Parathyroid adenoma (tissue), 2 donors: Measurements from ENCODE around the gene PCDHGA8.
"Not testable (repeated sequence)": the region's sequence is repeated elsewhere in the genome, so short reads cannot be mapped to it uniquely, and the experiment has no call there.

Experiments used
- H2AFZ ChIP-seq: fragments of 300-600 bp; sonication (generic); one replicate; pipeline ENCODE4 v1.7.0; 2017; ENCODE audit warnings: antibody characterized with exemption, mild to moderate bottlenecking
- H3K27ac ChIP-seq: fragments of 300-600 bp; sonication (generic); one replicate; pipeline ENCODE4 v1.7.0; 2017
- H3K27me3 ChIP-seq: fragments of 300-600 bp; sonication (generic); one replicate; pipeline ENCODE4 v1.7.0; 2017; ENCODE audit warnings: low read length; ENCODE audit not compliant: control insufficient read depth, insufficient read depth
- H3K36me3 ChIP-seq: fragments of 300-600 bp; sonication (generic); one replicate; pipeline ENCODE4 v1.7.0; 2017; ENCODE audit warnings: low read length; ENCODE audit not compliant: control insufficient read depth, insufficient read depth
- H3K4me1 ChIP-seq: fragments of 300-600 bp; sonication (generic); one replicate; pipeline ENCODE4 v1.7.0; 2017; ENCODE audit warnings: control low read depth
- H3K4me2 ChIP-seq: fragments of 300-600 bp; sonication (generic); one replicate; pipeline ENCODE4 v1.7.0; 2017; ENCODE audit warnings: low read length
- H3K4me3 ChIP-seq: fragments of 300-600 bp; sonication (generic); one replicate; pipeline ENCODE4 v1.7.0; 2017; ENCODE audit warnings: low read depth, low read length
- H3K79me2 ChIP-seq: fragments of 300-600 bp; sonication (generic); one replicate; pipeline ENCODE4 v1.7.0; 2017; ENCODE audit warnings: control low read depth
- H3K9ac ChIP-seq: fragments of 300-600 bp; sonication (generic); one replicate; pipeline ENCODE4 v1.7.0; 2017; ENCODE audit warnings: mild to moderate bottlenecking
- H3K9me3 ChIP-seq: fragments of 300-600 bp; sonication (generic); one replicate; pipeline ENCODE4 v1.7.0; 2017; ENCODE audit warnings: low read length; ENCODE audit not compliant: control insufficient read depth
- TF ChIP-seq, protein P1 (sequence below): fragments of 300-600 bp; sonication (generic); IDR thresholded peaks from one replicate; pipeline ENCODE4 v1.7.0; 2017; ENCODE audit warnings: antibody characterized with exemption, mild to moderate bottlenecking
- donor health status: primary hyperparathyroidism.

PCDHGA8 gene

DNA sequence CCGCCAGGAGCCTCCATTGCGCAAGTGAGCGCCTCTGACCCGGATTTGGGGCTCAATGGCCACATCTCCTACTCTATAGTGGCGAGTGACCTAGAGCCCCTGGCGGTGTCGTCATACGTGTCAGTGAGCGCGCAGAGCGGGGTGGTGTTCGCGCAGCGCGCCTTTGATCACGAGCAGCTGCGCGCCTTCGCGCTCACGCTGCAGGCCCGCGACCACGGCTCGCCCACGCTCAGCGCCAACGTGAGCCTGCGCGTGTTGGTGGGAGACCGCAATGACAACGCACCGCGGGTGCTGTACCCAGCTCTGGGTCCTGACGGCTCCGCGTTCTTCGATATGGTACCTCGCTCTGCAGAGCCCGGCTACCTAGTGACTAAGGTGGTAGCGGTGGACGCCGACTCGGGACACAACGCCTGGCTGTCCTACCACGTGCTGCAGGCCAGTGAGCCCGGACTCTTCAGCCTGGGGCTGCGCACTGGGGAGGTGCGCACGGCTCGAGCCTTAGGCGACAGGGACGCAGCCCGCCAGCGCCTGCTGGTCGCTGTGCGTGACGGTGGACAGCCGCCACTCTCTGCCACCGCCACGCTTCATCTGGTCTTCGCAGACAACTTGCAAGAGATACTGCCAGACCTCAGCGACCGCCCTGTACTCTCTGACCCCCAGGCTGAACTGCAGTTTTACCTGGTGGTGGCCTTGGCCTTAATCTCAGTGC, 17.3 kb downstream of the PCDHGA8 start:
- Histone ChIP-seq H3K4me1 (no peaks in the 10 kb centered on the region), H3K27ac (no peak overlapping the region), H3K79me2 (no peaks in the 10 kb centered on the region), H3K4me3 (no peak overlapping the region), H3K9me3 (peaks cover 6% of the 10 kb centered on the region), H3K4me2 (no peak overlapping the region), H3K9ac (no peak overlapping the region), H3K36me3 (peaks cover 5% of the 10 kb centered on the region), H3K27me3 (no peaks in the 10 kb centered on the region), H2AFZ (no peak overlapping the region)
- TF ChIP-seq, protein P1, sequence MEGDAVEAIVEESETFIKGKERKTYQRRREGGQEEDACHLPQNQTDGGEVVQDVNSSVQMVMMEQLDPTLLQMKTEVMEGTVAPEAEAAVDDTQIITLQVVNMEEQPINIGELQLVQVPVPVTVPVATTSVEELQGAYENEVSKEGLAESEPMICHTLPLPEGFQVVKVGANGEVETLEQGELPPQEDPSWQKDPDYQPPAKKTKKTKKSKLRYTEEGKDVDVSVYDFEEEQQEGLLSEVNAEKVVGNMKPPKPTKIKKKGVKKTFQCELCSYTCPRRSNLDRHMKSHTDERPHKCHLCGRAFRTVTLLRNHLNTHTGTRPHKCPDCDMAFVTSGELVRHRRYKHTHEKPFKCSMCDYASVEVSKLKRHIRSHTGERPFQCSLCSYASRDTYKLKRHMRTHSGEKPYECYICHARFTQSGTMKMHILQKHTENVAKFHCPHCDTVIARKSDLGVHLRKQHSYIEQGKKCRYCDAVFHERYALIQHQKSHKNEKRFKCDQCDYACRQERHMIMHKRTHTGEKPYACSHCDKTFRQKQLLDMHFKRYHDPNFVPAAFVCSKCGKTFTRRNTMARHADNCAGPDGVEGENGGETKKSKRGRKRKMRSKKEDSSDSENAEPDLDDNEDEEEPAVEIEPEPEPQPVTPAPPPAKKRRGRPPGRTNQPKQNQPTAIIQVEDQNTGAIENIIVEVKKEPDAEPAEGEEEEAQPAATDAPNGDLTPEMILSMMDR = no peak

GRCh38 chr5:141411575-141411974, 19.1 kb downstream of the PCDHGA8 start:
- Histone ChIP-seq H3K27me3 (no peaks in the 10 kb centered on the region), H3K27ac (no peak overlapping the region), H3K4me3 (no peak overlapping the region), H3K4me1 (no peaks in the 10 kb centered on the region), H3K9ac (no peak overlapping the region), H2AFZ (no peak overlapping the region), H3K36me3 (peaks cover 5% of the 10 kb centered on the region), H3K79me2 (no peaks in the 10 kb centered on the region), H3K4me2 (no peak overlapping the region), H3K9me3 (peaks cover 6% of the 10 kb centered on the region)
- TF ChIP-seq, protein P1 = no peak

- peak within 1 kb of the TSS; percentile 33 for H3K27ac ChIP-seq
- H3K79me2 ChIP-seq = no peaks in the 10 kb centered on the region
- TF ChIP-seq, protein P1 = no peak
- H3K9ac ChIP-seq = no peak within 1 kb of the TSS
- no peak within 1 kb of the TSS for H2AFZ ChIP-seq
- H3K9me3 ChIP-seq = peaks cover 6% of the 10 kb centered on the region
- H3K36me3 ChIP-seq = peaks cover 5% of the 10 kb centered on the region
- no peaks in the 10 kb centered on the region for H3K4me1 ChIP-seq
- peak within 1 kb of the TSS; percentile 28 for H3K4me2 ChIP-seq
- no peaks in the 10 kb centered on the region for H3K27me3 ChIP-seq
- peak within 1 kb of the TSS; percentile 48 for H3K4me3 ChIP-seq
Observed at GRCh38 chr5:141412854-141413539, 20.6 kb downstream of the PCDHGA8 start, which contains the start of gene PCDHGA10. TSS of gene PCDHGA10 (plus strand) at chr5:141412987. CDS start at chr5:141413176, 189 bp downstream.

DNA sequence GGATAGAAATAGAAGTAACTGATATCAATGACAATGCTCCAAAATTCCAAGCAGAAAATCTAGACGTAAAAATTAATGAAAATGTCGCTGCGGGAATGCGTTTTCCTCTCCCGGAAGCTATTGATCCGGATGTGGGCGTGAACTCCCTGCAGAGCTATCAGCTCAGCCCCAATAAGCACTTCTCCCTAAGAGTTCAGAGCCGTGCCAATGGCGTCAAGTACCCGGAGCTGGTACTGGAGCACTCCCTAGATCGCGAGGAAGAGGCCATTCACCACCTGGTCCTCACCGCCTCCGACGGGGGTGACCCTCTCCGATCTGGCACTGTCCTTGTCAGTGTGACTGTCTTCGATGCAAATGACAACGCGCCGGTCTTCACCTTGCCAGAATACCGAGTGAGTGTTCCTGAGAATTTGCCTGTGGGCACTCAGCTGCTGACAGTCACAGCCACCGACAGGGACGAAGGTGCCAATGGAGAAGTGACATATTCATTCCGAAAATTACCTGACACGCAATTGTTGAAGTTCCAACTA, 21.2 kb downstream of the PCDHGA8 start:
- Histone ChIP-seq H3K4me3 (peak overlapping the region; percentile 48), H3K9me3 (peaks cover 10% of the 10 kb centered on the region), H3K27ac (no peak overlapping the region), H3K36me3 (peaks cover 7% of the 10 kb centered on the region), H3K79me2 (no peaks in the 10 kb centered on the region), H2AFZ (no peak overlapping the region), H3K9ac (no peak overlapping the region), H3K4me2 (no peak overlapping the region), H3K4me1 (no peaks in the 10 kb centered on the region), H3K27me3 (no peaks in the 10 kb centered on the region)
- TF ChIP-seq, protein P1 = no peak

DNA sequence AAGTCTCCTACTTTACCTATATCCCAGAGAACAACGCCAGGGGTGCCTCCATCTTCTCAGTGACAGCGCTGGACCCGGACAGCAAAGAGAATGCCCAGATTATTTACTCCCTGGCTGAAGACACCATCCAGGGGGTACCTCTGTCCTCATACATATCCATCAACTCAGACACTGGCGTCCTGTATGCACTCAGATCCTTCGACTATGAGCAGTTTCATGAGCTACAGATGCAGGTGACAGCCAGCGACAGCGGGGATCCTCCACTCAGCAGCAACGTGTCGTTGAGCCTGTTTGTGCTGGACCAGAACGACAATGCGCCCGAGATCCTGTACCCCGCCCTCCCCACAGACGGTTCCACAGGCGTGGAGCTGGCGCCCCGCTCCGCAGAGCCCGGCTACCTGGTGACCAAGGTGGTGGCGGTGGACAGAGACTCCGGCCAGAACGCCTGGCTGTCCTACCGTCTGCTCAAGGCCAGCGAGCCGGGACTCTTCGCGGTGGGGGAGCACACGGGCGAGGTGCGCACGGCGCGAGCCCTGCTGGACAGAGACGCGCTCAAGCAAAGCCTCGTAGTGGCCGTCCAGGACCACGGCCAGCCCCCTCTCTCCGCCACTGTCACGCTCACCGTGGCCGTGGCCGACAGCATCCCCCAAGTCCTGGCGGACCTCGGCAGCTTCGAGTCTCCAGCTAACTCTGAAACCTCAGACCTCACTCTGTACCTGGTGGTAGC, 22.3 kb downstream of the PCDHGA8 start:
- H3K9me3 ChIP-seq = not testable (repeated sequence)

GRCh38 chr5:141415275-141415618, 22.8 kb downstream of the PCDHGA8 start:
- H3K9ac ChIP-seq, H3K27ac ChIP-seq, H3K4me1 ChIP-seq, H3K4me2 ChIP-seq, H3K9me3 ChIP-seq, H3K79me2 ChIP-seq, H3K27me3 ChIP-seq, H2AFZ ChIP-seq, H3K4me3 ChIP-seq: not testable (repeated sequence)
- peaks cover 11% of the 10 kb centered on the region for H3K36me3 ChIP-seq

More for the DNA sequence above, 22.3 kb downstream of the PCDHGA8 start:
- not testable (repeated sequence) for H2AFZ ChIP-seq, H3K9ac ChIP-seq, H3K27me3 ChIP-seq, H3K36me3 ChIP-seq, H3K4me1 ChIP-seq, H3K79me2 ChIP-seq, H3K27ac ChIP-seq, H3K4me2 ChIP-seq, H3K4me3 ChIP-seq
